ENCODE data around the gene LSM14A.

DNA sequence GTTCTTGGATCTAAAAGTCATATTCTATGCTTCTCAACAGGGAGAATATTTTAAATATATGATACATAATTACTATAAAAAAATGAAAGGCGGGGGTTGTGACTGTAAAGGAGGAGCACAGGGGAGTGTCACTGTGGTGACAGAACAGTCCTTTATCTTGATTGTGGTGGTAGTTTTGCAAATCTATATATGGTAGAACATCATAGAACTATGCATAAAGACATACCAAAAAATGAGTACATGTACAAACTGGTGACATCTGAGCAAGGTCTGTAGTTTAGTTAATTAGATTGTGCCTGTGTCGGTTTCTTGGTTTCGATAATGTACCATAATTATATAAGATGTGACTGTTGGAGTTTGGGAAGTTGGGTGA is 43.3 kb downstream of the LSM14A start:
- TF ChIP-seq, protein P1, sequence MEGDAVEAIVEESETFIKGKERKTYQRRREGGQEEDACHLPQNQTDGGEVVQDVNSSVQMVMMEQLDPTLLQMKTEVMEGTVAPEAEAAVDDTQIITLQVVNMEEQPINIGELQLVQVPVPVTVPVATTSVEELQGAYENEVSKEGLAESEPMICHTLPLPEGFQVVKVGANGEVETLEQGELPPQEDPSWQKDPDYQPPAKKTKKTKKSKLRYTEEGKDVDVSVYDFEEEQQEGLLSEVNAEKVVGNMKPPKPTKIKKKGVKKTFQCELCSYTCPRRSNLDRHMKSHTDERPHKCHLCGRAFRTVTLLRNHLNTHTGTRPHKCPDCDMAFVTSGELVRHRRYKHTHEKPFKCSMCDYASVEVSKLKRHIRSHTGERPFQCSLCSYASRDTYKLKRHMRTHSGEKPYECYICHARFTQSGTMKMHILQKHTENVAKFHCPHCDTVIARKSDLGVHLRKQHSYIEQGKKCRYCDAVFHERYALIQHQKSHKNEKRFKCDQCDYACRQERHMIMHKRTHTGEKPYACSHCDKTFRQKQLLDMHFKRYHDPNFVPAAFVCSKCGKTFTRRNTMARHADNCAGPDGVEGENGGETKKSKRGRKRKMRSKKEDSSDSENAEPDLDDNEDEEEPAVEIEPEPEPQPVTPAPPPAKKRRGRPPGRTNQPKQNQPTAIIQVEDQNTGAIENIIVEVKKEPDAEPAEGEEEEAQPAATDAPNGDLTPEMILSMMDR (conservative IDR thresholded peaks at IDR 0.05; ENCODE audit: low read length): no peak
- TF ChIP-seq EZH2phosphoT487 (IDR thresholded peaks at IDR 0.05; ENCODE audit: borderline replicate concordance): no peak
